Skeletal muscle tissue (tissue), 4 donors: ENCODE data around the gene ARHGAP30. TPM values are rescaled to one million over a fixed set of nuclear protein-coding genes. Genes with fewer than 3 reads are reported as not detected.

Experiments
- H3K27ac ChIP-seq: one replicate; pipeline ENCODE4 v1.7.0; 2013; ENCODE audit warnings: mild to moderate bottlenecking, low read depth, low read length, inconsistent platforms
- H3K27me3 ChIP-seq, 3 donors: one replicate each; pipeline ENCODE4 v1.7.0; 2013; ENCODE audit warnings: low read length in 3 of 3; ENCODE audit not compliant: control insufficient read depth in 3 of 3, insufficient read depth in 3 of 3
- H3K36me3 ChIP-seq, 3 donors: one replicate each; pipeline ENCODE4 v1.7.0; 2013; ENCODE audit warnings: low read length in 3 of 3; ENCODE audit not compliant: control insufficient read depth in 3 of 3, insufficient read depth in 3 of 3
- H3K4me1 ChIP-seq, 3 donors: one replicate each; pipeline ENCODE4 v1.7.0; 2013; ENCODE audit warnings: low read length in 3 of 3, mild to moderate bottlenecking in 3 of 3; ENCODE audit not compliant: control insufficient read depth in 3 of 3, insufficient read depth in 3 of 3
- H3K4me3 ChIP-seq, 3 donors: one replicate each; pipeline ENCODE4 v1.7.0; 2013; ENCODE audit warnings: low read length in 3 of 3
- H3K9ac ChIP-seq, 3 donors: one replicate each; pipeline ENCODE4 v1.7.0; 2013; ENCODE audit warnings: low read length in 3 of 3, mild to moderate bottlenecking in 3 of 3, moderate library complexity in 2 of 3, low read depth in 1 of 3
- H3K9me3 ChIP-seq, 3 donors: one replicate each; pipeline ENCODE4 v1.7.0; 2013; ENCODE audit warnings: low read length in 3 of 3; ENCODE audit not compliant: control insufficient read depth in 3 of 3
- total RNA-seq: library from RNA; depleted of rRNA; stranded (reverse); fragments of >200 nt; gene quantifications from one replicate; pipeline ENCODE4 v1.2.3, GENCODE V29; 2014
- donor health status: Osteomylitis.

Gene ARHGAP30
- total RNA-seq, 1 donor from 2014 or later, result 4.2 TPM

- Histone ChIP-seq H3K36me3 (peaks cover 13 to 25% (median 18%) of the 10 kb centered on the region in 3 donors), H3K4me3 (no peak overlapping the region), H3K27ac (no peak overlapping the region), H3K9ac (no peak overlapping the region), H3K4me1 (peaks cover 17 to 30% (median 23%) of the 10 kb centered on the region in 3 donors), H3K9me3 (no peaks in the 10 kb centered on the region), H3K27me3 (no peaks in the 10 kb centered on the region)
Measured at GRCh38 chr1:161100556-161100955, 30.9 kb upstream of the ARHGAP30 start.

DNA sequence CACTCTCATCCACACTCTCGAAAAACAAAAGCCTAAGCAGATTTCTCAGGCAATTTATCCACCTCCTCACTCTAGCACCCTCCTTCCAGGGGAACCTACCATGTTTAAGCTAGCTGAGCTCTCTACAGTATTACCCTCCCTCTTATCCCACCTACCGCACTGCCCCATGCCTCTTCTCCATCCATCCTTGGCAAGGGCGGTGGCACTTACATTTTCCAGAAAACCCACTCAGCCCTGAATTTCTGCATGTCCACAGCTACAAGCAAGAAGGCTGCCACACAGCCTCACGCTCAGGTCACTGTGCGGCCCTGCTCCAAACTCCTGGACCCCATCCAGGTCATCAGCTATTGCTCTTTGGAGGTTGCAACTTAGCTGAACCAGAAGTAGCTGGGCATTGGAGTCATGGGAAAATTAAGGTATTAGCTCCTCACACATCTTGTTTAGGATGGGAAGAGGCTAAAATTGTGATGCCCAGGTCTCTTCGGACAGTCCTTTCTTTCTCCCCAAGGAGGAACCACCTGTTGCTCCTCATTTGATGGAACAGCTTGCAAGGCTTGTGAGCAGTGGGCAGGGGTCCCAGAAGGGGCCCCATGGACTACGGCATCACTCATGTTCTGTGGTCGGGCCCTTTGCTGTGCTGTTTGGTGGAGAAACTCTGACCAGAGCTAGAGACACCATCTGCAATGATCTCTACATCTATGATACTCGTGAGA lies 29.6 kb upstream of the ARHGAP30 start:
- peak overlapping the region in 2 of 3 donors; percentile 78 to 84 for H3K9ac ChIP-seq
- no peak overlapping the region for H3K27ac ChIP-seq
- peaks cover 17 to 30% (median 23%) of the 10 kb centered on the region in 3 donors for H3K4me1 ChIP-seq
- H3K27me3 ChIP-seq, result no peaks in the 10 kb centered on the region
- peak overlapping the region; percentile 76 to 97 (median 90) for H3K4me3 ChIP-seq
- H3K36me3 ChIP-seq, result peaks cover 13 to 25% (median 18%) of the 10 kb centered on the region in 3 donors
- no peaks in the 10 kb centered on the region for H3K9me3 ChIP-seq

- H3K36me3 ChIP-seq, result peaks cover 13 to 25% (median 18%) of the 10 kb centered on the region in 3 donors
- peak within 1 kb of the TSS; percentile 73 to 84 (median 78) for H3K9ac ChIP-seq
- no peaks in the 10 kb centered on the region for H3K27me3 ChIP-seq
- H3K4me3 ChIP-seq, result peak within 1 kb of the TSS; percentile 76 to 97 (median 90)
- peak within 1 kb of the TSS; percentile 67 for H3K27ac ChIP-seq
- H3K9me3 ChIP-seq, result no peaks in the 10 kb centered on the region
- H3K4me1 ChIP-seq, result peaks cover 17 to 30% (median 23%) of the 10 kb centered on the region in 3 donors
Measured at GRCh38 chr1:161098210-161099068, 28.7 kb upstream of the ARHGAP30 start, which contains the start of gene KLHDC9. KLHDC9 (plus strand) TSS chr1:161098361; CDS start chr1:161098536, 175 bp downstream.

GRCh38 chr1:161096530-161096929 lies 26.8 kb upstream of the ARHGAP30 start:
- Histone ChIP-seq H3K27me3 (no peaks in the 10 kb centered on the region), H3K9ac (no peak overlapping the region), H3K27ac (no peak overlapping the region), H3K36me3 (peaks cover 5 to 17% (median 12%) of the 10 kb centered on the region in 3 donors), H3K4me3 (no peak overlapping the region), H3K9me3 (no peaks in the 10 kb centered on the region), H3K4me1 (peaks cover 17 to 30% (median 23%) of the 10 kb centered on the region in 3 donors)

DNA sequence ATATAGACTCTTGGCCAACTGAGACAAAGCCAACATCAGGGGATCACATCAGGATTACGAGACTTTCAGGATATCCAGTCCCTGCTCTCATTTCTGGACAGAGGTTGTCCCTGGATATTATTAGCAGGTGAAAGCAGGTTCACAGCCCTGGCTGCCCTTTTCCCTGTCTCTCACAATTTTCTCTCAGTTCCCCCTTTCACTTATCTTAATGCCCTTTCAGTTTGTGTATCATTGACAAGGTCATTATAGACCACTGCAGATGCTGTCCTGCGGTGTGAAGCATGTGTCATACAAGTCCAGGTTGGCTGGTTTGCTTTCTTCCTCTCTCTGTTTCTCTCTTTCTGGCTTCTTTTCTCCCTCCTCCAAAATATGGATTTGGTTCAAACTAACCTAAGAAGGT lies 26.3 kb upstream of the ARHGAP30 start:
- peaks cover 17 to 30% (median 23%) of the 10 kb centered on the region in 3 donors for H3K4me1 ChIP-seq
- no peak overlapping the region for H3K9ac ChIP-seq
- no peaks in the 10 kb centered on the region for H3K27me3 ChIP-seq
- no peak overlapping the region for H3K4me3 ChIP-seq
- no peaks in the 10 kb centered on the region for H3K9me3 ChIP-seq
- peaks cover 3 to 15% (median 9%) of the 10 kb centered on the region in 3 donors for H3K36me3 ChIP-seq
- H3K27ac ChIP-seq, result no peak overlapping the region

DNA sequence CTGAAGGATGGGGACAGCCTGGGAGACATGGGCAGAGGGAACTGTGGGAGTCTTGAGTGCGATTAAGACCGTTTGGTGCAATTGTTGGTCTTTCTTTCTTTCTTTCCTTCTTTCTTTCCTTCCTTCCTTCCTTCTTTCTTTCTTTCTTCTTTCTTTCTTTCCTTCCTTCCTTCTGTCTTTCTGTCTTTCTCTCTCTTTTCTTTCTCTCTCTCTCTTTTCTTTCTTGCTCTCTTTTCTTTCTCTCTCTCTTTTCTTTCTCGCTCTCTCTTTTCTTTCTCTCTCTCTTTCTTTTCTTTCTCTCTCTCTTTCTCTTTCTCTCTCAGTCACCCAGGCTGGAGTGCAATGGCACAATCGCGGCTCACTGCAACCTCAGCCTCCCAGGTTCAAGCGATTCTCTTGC lies 25.5 kb upstream of the ARHGAP30 start:
- H3K27me3 ChIP-seq, result no peaks in the 10 kb centered on the region
- H3K9ac ChIP-seq, result no peak overlapping the region
- no peaks in the 10 kb centered on the region for H3K9me3 ChIP-seq

DNA sequence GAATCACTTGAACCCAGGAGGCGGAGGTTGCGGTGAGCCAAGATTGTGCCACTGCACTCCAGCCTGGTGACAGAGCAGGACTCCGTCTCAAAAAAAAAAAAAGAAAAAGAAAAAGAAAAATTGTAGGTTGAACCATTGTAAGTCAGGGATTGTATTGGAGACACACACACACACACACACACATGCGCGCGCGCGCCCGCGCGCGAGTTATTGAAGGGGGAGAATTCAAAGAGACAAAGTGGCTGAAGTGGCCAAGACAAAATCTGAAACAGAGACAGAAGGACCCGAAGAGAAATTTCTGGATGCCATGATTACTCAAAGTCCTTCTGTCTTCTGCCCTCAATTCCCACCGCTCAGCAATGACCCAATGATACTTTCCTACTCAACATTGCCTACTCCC lies 24.8 kb upstream of the ARHGAP30 start:
- no peaks in the 10 kb centered on the region for H3K27me3 ChIP-seq
- no peak overlapping the region for H3K9ac ChIP-seq
- H3K36me3 ChIP-seq, result peaks cover 0 to 2% (median 0%) of the 10 kb centered on the region in 3 donors
- no peak overlapping the region for H3K27ac ChIP-seq
- peaks cover 16 to 25% (median 17%) of the 10 kb centered on the region in 3 donors for H3K4me1 ChIP-seq
- H3K4me3 ChIP-seq, result no peak overlapping the region
- no peaks in the 10 kb centered on the region for H3K9me3 ChIP-seq

More for the DNA sequence above, 25.5 kb upstream of the ARHGAP30 start:
- Histone ChIP-seq H3K4me3 (no peak overlapping the region), H3K27ac (no peak overlapping the region), H3K36me3 (peaks cover 3 to 9% (median 5%) of the 10 kb centered on the region in 3 donors), H3K4me1 (peaks cover 17 to 30% (median 19%) of the 10 kb centered on the region in 3 donors)

DNA sequence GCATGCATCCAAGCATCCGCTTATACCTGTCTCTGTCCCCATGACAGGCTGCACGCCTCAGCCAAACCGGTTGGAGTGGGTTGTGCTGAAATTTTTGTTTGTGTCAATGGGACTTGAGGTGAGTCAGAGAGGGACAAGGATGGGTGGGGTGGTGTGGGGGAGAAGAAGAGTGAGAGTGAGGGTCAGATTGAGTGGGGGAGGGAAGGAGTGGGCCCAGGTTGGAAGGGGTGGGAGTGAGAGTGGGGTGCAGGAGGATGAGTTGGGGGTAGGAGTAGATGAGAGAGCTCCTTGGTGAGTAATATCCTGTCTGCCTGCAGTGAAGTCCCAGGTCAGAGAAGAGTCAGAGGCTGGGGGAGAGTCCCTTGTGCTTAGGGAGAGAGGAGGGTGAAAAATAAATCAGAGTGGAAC lies 22.9 kb upstream of the ARHGAP30 start:
- no peak overlapping the region for H3K9ac ChIP-seq
- H3K36me3 ChIP-seq, result no peaks in the 10 kb centered on the region
- H3K27ac ChIP-seq, result no peak overlapping the region
- no peak overlapping the region for H3K4me3 ChIP-seq
- peaks cover 5 to 14% (median 8%) of the 10 kb centered on the region in 3 donors for H3K4me1 ChIP-seq
- no peaks in the 10 kb centered on the region for H3K9me3 ChIP-seq
- H3K27me3 ChIP-seq, result no peaks in the 10 kb centered on the region

- Histone ChIP-seq H3K4me3 (no peak overlapping the region), H3K4me1 (peaks cover under 1 to 7% (median 3%) of the 10 kb centered on the region in 3 donors), H3K9me3 (no peaks in the 10 kb centered on the region), H3K9ac (no peak overlapping the region), H3K36me3 (no peaks in the 10 kb centered on the region), H3K27me3 (no peaks in the 10 kb centered on the region), H3K27ac (no peak overlapping the region)
Measured at GRCh38 chr1:161091796-161092507, 22.3 kb upstream of the ARHGAP30 start.
